HG02759 (cell line): ENCODE data around the gene VASH1.

Experiments used
- ATAC-seq: cut with Tn5 transposase; IDR thresholded peaks from one replicate; pipeline ENCODE4 v1.9.1; 2021; ENCODE audit warnings: mild to moderate bottlenecking, moderate library complexity; ENCODE audit not compliant: unreplicated experiment

The VASH1 gene

DNA sequence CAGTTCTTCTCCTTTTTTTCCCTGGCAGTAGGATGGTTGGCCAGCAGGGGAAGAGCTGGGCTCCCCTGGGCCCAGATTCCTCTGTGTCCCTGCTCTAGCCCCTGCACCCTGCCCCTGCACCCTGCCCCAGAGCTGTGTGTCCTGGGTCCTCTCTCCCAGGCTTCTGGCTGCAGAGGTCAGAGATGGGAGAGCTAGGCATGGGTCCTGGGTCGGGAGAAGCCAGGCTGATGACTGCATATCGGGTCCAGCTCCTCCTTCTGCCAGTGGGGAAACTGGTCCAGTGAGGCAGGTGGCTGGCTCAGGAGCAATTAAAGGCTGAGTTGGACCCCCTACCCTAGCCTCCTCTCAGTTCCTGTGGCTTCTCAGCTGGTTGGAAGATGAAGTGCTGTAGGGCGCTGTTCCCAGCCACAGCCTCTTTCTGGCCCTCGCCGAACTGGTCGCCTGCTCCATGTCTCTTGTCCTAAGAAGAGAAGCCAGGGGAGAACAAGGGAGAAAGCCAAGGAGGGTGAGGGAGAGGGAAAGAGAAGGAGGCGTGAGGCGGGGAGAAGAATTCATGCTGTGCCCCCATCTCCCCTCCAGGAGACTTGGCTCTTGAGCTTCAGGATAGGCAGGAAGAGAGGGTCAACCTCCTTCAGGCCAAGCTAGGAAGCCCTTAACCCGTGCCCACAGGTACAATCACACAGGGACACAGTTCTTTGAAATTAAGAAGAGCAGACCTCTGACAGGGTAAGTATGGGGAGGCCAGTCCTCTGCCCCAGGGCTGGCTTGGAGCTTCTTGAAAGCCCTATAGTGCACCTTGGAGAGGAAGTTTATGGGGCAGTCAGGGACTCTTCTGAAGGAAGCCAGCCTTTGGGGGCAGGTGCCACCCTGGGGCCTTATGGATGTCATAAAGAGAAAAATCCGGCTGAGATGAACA lies 9.5 kb downstream of the VASH1 start:
- no peak for ATAC-seq

DNA sequence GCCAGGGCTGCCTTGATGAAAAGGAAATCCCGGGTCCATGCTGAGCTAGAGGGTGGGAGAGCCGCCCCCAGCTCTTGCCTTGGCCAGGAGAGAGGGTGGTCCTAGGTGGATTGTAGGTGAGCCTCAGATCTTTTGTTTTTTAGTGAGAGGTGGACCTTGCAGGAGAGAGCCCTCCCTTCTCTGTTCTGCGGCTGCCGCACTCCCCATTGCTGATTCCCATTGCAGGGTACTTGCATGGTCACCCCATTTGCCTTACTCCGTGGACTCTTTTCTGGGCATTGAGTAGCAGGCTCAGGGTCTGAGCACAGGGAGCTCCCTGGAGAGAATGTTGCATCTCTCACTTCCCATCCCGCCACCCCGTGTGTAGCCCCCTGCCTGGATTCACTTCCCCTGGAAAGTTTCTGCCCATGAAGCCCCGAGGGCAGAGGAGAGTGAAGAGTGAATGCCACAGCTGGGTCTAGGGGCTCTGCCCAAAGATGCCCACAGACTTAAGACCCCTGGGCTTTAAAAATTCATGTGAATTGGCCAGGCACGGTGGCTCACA lies 10.2 kb downstream of the VASH1 start:
- ATAC-seq: no peak

DNA sequence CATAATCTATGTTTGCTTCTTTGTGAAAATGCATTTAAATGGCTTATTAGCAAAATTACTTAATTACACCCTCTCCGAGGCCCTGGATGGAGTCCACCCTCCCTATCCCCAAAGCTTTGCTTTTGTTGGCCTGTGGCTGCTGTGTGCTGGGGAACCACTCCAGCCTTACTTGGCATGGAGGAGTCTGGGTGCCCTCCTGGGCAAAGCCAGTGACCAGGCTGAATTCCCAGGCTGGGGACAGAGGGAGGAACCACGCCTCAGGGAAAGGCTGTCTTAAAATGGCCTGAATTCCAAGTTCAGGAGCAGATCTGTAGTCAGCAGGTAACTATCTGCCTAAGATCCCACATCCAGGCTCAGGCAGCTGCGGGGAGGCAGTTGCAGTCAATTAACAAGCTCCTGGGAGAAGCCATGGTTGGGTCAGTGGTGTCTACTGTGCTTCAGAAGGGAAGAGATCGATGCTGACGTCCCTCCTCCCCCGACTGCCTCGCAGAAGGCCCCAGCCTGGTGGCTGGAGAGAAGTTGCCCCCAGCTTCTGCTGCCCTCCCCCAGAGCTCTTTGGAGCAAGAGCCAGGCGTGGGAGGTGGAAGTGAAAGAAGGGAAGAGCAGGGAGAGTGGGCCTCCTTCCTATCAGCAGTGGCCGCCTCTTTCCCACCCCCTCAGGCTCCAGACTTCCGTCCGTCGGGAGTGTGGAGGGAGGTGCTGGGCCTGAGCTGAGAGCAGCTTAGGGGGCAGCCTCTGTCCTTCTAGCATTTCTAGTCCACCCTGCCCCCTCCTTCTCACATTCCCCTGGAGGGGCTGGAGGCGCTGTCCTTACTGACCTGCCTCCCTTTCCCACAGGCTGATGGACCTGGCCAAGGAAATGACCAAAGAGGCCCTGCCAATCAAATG lies 11.3 kb downstream of the VASH1 start:
- ATAC-seq: no peak

DNA sequence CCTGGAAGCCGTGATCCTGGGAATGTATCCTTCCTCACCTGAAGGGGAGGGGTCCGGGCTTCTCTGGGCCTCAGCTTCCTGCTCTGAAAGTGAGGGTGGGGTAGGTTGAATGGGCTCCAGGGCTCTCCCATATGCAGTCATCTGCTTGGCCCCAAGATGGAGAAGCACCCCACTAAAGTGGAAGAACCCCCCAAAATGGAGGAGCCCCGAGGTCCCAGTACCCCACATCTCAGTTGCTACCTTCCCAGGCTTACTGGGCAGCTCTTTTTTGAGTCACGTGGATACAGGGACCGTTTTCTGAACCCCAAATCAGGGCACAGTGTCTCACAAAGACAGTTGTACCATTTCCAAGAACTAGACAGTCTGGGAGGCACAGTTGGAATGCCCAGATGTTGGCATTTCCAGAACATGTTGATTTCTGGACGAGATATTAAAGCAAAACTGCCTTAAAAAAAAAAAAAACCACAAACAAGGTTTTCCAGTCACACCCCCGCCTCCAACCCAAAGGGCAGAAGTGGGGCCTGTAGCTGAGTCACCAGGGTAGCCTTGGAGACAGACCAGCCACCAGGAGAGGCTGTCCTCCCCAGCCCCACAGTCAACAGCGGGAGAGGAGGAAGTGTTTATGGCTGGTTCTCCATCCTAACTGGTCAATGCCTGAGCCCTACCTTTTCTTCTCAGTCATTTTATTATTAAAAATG lies 12.1 kb downstream of the VASH1 start:
- ATAC-seq: no peak

DNA sequence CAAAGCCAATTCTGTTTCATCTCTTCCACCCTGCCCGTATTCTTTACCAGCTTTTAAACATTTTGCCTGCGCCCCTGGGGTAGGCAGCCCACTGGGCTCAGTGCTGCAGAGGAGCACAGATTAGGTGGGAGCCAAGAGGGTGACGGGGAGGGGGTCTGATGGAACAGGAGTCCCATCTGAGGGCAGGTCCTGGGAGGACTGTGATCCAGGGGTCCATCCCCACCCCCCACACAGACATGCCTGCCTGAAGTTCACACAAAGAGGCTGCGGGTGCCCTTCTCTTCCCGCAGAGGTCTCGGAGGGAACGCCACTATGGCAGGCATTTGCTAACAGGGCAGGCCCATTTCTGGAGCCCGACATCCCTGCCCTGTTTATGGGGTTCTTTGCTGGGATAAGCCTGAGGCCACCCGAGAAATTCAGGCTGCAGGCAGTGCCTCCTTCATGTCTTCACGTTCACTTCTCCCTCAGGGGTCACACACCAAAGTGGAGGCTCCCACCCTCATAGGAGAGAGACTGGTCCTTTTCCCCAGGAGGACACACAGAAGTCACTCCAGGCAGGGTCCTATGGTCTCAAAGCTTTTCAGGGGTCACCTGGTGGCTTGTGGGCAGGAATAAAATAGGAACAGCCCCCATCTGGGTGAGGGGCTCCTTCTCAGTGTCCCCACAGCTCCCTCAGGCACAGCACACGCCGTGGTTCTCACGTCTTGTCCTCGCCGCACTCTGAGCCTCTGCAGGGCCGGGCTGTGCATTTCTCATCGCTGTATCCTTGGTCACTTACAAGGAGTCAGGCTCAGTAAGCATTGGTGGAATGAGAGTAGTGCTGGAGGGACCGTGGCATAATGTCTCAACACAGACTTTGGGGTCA lies 12.9 kb downstream of the VASH1 start:
- ATAC-seq: no peak

DNA sequence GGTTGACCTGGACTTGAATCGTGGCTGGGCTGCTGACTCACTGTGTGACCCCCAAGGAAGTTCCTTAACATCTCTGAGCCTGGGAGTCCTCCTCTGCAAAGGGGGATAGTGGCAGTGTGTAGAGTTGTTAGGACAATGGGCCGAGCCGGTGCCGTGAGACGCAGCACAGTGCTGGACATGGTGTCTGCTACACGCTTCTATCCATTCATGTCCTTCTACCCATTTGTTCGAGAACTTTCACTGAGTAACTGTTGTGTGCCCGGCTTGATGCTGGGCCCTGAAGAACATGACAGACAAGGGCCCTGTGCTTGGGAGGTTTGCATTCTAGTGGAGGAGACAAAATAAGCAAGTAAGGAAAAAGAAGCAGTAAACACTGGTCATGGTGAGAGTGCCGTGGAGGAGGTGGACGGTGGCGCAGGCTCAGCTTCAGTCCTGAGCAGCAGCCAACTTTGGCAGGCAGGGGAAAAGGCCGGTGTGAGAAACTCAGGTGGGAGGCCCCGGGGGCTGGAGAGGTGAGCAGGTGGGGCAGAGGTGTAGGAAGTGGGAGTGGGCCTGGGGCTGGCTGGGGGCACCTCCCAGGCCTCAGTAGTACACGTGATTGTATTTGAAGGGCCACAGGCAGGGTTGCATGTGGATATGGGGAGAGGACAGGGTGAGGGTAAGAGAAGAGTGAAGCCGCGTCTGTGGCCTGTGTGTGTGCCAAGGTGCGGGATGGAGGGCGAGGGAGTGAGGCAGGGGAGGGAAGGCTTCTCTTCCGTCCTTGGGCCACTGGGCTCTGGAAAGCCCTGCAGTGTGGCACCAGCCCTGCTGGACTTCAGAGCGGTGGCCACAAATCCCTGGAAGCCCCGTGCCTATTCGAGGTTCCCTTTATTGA lies 13.8 kb downstream of the VASH1 start:
- no peak for ATAC-seq

DNA sequence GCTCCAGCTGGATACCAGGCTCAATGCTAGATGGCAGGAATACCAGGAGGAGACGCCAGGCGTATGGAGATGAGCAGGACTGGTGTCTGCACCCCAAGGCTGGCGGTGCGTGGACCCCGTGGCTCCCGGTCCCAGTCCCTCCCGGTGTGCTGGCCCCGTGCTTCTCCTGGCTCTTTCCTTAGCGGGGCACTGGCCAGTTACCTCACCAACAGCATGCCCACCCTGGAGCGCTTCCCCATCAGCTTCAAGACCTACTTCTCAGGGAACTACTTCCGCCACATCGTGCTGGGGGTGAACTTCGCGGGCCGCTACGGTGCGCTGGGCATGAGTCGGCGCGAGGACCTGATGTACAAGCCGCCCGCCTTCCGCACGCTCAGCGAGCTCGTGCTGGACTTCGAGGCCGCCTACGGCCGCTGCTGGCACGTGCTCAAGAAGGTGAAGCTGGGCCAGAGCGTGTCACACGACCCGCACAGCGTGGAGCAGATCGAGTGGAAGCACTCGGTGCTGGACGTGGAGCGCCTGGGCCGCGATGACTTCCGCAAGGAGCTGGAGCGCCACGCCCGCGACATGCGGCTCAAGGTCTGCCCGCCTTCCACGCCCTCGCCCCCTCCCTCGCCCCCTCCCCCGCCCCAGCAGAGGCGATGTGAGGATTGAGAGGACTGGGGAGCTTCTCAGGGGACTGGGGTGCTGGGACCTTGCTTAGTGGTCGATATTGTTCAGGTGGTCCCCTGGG lies 14.6 kb downstream of the VASH1 start:
- no peak for ATAC-seq

DNA sequence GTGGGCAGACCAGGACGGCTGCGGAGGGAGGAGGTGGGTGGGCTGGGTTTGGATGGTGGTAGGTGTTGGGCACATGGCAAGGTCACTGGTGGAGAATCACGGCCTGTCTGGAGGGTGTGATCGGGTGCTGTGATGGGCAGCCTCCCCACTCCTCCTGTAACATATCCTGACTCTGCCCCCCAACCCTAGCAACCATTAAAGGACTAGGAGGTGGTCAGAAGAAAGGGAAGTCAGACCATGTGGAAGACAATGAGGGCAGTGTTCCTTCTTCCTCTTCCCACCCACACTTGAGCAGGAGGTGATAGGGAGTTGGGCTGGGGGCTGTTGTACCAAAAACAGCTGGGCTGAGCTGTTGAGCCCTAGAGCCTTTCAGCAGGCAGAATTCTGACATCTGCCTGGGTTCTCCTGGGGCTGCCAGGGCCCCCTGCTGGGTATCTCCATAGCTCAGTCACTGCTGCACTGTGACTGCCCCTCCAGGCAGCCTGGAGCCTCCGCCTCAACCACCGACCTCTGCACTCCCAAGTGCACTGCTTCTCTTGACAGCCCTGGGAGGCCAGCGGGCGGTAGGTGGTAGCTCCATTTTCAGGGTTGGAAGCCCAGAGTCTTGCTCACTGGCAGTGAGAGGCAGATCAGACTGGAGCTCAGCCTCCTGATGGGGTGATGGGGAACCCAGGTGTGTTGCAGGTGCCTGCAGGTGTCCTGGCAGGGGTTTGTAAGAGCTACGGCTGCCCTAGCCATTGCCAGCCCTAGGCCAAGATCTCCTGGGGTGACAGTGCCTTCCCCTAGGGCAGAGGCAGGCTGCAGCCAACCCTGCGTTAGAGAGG lies 15.4 kb downstream of the VASH1 start:
- ATAC-seq: no peak

DNA sequence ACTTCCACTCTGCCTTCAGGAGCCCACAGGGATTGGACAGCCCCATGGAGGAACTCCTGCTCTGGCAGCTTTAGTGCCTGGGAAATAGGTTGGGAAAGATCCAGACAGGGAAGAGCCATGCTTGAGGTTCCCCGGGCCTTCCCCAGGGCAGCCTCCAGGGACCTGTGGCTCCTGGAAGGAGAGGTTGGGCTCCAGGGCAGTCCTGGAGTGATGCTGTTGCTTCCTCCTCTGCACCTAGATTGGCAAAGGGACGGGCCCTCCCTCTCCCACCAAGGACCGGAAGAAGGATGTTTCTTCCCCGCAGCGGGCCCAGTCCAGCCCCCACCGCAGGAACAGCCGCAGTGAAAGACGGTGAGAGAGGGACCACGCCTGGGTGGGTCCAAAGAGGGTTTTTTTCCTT lies 16.5 kb downstream of the VASH1 start:
- ATAC-seq: no peak

DNA sequence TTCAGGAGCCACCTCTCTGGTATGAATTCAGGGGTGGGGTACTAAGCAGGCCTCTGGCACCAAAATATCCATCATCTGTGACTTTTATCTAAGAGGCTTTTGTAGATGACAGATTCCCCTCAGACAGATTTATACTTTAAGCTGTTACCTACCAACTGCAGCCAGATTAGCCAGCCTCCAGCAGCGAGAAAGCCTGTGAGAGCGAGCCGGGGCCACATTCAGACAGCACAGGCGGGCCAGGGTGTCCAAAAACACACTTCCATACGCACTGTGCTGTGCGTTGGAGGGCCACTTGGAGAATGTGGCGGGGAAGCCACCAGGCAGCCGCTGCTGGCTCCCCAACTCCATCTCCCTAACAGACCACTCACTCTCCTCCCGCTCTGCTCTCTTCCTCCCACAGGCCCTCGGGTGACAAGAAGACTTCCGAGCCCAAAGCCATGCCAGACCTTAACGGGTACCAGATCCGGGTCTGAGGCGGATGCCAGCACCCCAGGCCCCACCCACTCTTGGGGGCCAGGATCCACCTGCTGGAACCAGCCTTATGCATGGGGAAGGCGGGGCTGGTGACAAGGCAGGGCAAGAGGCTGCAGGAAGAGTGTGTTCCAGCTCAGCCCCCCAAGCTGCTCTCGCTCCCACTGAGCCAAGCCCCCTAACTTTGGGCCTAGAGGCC lies 17.4 kb downstream of the VASH1 start:
- ATAC-seq: no peak

DNA sequence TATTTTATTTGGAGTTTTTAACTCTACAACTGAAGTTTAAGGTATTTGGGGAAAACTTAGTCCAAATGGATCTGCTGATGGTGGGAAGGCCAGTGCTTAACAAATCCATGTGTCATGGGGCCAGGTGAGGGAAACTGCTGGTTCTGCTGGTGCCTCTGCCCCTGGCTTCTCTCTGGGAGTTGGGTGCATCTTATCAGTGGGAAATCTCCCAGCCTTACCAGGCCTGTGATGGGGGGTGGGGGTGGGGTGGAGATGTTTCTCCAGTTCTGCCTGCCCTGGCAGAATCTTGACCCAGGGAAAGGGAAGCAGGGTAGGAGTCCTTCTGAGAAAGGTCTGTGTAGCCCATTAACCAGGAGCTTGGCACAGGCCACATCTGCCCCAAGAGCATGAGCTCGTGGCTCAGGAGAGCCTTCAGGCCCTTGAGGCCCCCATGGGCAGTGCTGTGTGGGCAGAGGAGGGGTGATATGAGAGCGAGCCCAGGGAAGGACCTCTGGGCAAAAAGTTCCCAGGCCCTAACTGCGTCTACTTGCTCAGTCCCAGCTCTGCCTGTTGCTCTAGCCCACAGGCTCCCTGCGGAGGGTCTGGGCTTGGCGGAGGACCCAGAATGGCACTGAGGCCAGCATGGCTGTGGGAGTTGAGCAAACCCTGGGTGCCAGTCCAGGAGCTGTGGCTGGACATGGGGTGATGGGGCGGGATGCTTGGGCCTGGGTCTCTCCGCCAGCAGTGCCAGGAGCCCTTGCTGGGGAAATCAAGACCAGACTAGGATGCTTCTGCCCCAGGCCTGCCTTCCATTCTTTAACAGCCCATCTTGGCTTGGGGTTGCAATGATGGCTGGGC lies 18.2 kb downstream of the VASH1 start:
- no peak for ATAC-seq

DNA sequence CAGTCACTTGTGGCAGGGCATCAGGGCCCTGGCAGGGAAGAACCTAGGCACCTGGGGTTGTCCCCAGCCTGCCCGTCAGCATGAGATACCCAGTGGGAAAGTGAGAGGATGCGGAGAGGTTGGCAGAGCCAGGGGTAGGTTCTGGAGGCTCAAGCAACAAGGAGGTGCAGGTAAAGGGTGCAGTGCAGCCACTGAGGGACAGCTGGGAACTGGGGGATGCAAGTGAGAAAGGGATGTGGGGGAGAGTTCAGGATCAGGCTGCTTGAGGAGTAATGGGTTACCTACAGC lies 18.7 kb downstream of the VASH1 start:
- ATAC-seq: no peak

DNA sequence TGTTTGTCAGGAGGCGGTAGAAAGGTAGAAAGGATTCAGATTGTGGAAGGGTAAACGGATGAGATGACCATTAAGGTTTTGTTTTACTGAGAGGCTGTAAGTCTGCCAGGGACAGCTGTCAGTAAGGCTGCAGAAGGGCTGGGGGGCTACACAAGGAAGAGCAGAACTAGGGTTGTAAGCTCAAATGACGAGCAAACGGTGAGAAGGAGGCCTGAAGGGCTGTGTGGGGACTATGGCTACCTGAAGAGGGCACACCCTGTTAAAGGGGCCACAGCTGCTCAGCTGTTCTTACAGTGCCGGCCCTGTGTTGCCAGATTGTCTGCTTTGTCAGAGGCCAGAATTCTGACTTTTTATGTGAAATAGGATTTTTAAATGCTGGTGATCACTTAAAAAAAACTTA lies 19.1 kb downstream of the VASH1 start:
- no peak for ATAC-seq

DNA sequence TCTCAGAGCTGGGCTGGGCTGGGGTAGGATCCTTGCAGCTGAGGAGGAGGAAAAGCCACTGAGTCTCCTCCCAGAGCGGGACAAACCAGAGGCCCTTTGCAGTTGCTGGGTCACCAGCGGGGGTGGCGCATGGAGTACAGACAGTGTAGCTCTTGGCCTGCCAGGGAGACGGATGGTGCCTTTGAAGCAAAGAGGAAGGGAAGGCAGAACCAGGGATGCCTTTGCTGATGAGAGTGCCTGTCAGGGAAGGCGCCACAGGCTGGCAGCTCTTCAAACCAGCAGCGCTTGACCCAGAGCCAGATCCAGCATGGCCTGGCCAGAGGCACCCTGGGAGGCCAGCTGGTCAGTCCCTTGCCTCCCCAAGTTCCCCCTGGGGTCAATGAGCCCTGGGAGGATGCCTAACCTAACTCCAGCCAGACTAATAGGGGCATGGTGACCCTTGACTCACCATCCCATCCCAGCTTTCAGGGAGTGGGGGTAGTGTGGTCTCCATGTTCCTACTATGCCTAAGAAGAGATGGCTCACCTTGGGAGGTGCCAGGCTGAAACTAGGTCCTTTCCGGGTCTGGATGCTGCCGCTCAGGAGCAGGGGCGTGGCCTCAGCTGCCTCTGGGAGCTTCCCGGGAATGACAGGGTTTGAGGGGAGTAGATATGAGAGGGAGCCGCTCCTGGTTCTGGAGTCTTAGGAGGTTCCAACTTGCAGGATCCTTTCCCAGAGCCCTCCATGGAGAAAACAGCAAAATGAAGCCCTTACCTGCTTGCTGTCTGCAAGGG lies 19.8 kb downstream of the VASH1 start:
- no peak for ATAC-seq

DNA sequence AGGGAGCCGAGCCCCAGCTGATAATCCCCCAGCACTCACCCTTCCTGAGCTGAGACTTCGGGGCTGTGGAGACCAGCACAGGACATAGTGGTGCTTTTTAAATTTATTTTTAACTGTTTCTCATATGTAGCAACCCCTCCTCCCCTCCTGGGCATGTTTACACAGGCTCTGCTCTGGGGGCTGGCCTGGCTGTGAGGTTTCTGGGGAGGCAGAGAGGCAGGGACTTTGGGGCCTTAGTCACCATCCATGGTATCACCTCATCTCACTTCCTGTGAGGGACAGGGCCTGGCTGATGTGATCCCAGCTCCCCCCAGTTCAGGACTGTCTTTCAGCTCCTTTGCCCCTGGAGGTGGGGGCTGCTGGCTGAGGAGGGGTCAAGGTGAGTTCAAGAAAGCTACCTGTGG lies 20.4 kb downstream of the VASH1 start:
- ATAC-seq: no peak
